DMS114 treated with DMSO at 0.1 percent for 48 hours (cell line): Measurements from ENCODE around the gene ATP1A3.

Source experiments
- DNase-seq: peaks from one replicate; lab custom pipeline; 2025; ENCODE audit not compliant: unreplicated experiment; lab: John Stamatoyannopoulos, UW

The ATP1A3 gene

DNA sequence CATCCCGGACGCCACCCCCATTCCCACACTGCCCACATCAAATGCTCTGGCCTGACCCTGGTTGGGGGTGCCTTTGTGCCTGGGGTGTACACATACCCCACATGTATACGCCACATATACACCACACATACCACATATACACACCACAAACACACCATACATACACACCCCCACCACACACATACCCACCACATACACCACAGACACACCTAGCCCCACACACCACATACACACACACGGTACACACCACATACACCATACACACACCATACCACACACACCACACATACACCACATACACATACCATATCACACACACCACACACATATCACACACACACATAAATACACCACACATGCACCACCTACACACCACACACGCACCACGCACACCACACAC, 75.9 kb downstream of the ATP1A3 start:
- DNase-seq = no peak

DNA sequence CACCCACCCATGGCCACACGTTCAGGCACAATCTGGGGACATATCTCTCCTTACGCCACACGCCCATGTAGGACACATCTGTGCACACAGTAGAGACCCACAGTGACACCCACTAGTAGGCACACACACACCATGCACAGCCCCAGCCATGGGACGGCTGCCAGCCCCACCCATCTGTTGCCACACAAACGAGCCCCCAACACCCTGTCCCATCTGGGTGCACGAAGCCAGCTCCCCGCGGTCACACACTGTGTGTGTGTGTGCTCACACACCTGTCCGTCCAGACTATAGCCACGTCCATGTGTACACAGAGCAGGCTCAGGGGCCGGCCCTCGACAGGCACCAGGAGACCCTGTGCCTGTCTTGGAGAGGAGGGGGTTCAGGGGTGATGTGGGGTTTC, 76.4 kb downstream of the ATP1A3 start:
- no peak for DNase-seq
